A673 (cell line): ENCODE data around the gene UVRAG. TPM values are rescaled to one million over a fixed set of nuclear protein-coding genes. Genes with fewer than 3 reads are reported as not detected.

Experiments used
- BruUV-seq: library from RNA; stranded (reverse); fragments of 400-500 nt; replicated peaks from 2 replicates; lab custom pipeline; 2021; lab: Mats Ljungman, UMichigan
- CTCF ChIA-PET: fragments of 300-600 bp; sonication (Branson Sonifier 250); formaldehyde crosslinking; loops from one replicate; lab custom pipeline; 2022; ENCODE audit warnings: antibody characterized with exemption; lab: Charles Lee
- POLR2A ChIA-PET: fragments of 300-600 bp; sonication (Branson Sonifier 250); formaldehyde crosslinking; loops from one replicate; lab custom pipeline; 2022; ENCODE audit warnings: antibody characterized with exemption; ENCODE audit not compliant: low non-redundant PET; lab: Charles Lee
- DNase-seq: peaks from one replicate; pipeline ENCODE4 v3.0.0-alpha.2; 2015; ENCODE audit warnings: low spot score
- H3K27ac ChIP-seq: fragments of 200-600 bp; sonication (generic); 2 replicates; pipeline ENCODE4 v1.5.1; 2016; ENCODE audit warnings: mixed run types, low read depth, mild to moderate bottlenecking, mixed read lengths, antibody characterized with exemption, low read length; ENCODE audit not compliant: poor library complexity, severe bottlenecking
- H3K27me3 ChIP-seq: fragments of 200-600 bp; sonication (generic); replicated peaks from 2 replicates; pipeline ENCODE4 v1.6.1; 2017; ENCODE audit warnings: mixed run types, low read depth, mild to moderate bottlenecking, mixed read lengths, antibody characterized with exemption, low read length; ENCODE audit not compliant: insufficient read depth, poor library complexity
- H3K36me3 ChIP-seq: fragments of 200-600 bp; sonication (generic); 2 replicates; pipeline ENCODE4 v1.6.1; 2016; ENCODE audit warnings: mixed run types, mild to moderate bottlenecking, mixed read lengths, antibody characterized with exemption, low read length; ENCODE audit not compliant: insufficient read depth, poor library complexity, severe bottlenecking
- H3K4me1 ChIP-seq: fragments of 200-600 bp; sonication (generic); 2 replicates; pipeline ENCODE4 v1.6.1; 2017; ENCODE audit warnings: mixed run types, mild to moderate bottlenecking, mixed read lengths, antibody characterized with exemption, low read length; ENCODE audit not compliant: insufficient read depth, poor library complexity, severe bottlenecking
- H3K4me3 ChIP-seq: fragments of 200-600 bp; sonication (generic); 2 replicates; pipeline ENCODE4 v1.5.1; 2016; ENCODE audit warnings: low read depth, mixed run types, mild to moderate bottlenecking, mixed read lengths, low read length; ENCODE audit not compliant: poor library complexity, severe bottlenecking
- H3K9me3 ChIP-seq: fragments of 200-600 bp; sonication (generic); 2 replicates; pipeline ENCODE4 v1.6.1; 2016; ENCODE audit warnings: mixed run types, low read depth, mild to moderate bottlenecking, mixed read lengths, antibody characterized with exemption, low read length; ENCODE audit not compliant: poor library complexity, severe bottlenecking
- CTCF ChIP-seq: fragments of 300-800, 200-600 bp; sonication (generic); conservative IDR thresholded peaks from 2 replicates; pipeline ENCODE4 v1.5.1; 2017; ENCODE audit warnings: low read depth, mild to moderate bottlenecking, antibody characterized with exemption, low read length, moderate library complexity, mixed read lengths
- EZH2 ChIP-seq: fragments of 200-600 bp; sonication (generic); IDR thresholded peaks from 2 replicates; pipeline ENCODE4 v1.6.1; 2017; ENCODE audit warnings: borderline replicate concordance, low read depth, mild to moderate bottlenecking, mixed read lengths, antibody characterized with exemption, low read length; ENCODE audit not compliant: poor library complexity, severe bottlenecking
- intact Hi-C: fragments of 100-400 bp; cut with micrococcal nuclease; formaldehyde crosslinking; loops from one replicate; pipeline ENCODE4 v1.10.0; 2022; ENCODE audit not compliant: unreplicated experiment
- total RNA-seq: library from RNA; stranded (reverse); gene quantifications from 2 replicates; pipeline ENCODE4 v1.2.3, GENCODE V29; 2021

The UVRAG gene
- total RNA-seq, 1 experiment from 2014 or later: 21.1 TPM

- intact Hi-C loops: no loop called here
- H3K4me1 ChIP-seq: peaks cover 10% of the 10 kb centered on the region
- no TSS peak for BruUV-seq
- H3K27me3 ChIP-seq: no peaks in the 10 kb centered on the region
- ChIA-PET POLR2A (no interaction called here), CTCF (no interaction called here)
- no peak overlapping the region for H3K4me3 ChIP-seq
- DNase-seq: no peak
- no peak for TF ChIP-seq CTCF
- no peak for TF ChIP-seq EZH2
- H3K9me3 ChIP-seq: no peaks in the 10 kb centered on the region
- H3K36me3 ChIP-seq: no peaks in the 10 kb centered on the region
- H3K27ac ChIP-seq: no peak overlapping the region
Measured at GRCh38 chr11:76025817-76026216, 210.8 kb downstream of the UVRAG start.

GRCh38 chr11:76026281-76026680 lies 211.3 kb downstream of the UVRAG start:
- H3K36me3 ChIP-seq: no peaks in the 10 kb centered on the region
- H3K27me3 ChIP-seq: no peaks in the 10 kb centered on the region
- no peak overlapping the region for H3K27ac ChIP-seq
- CTCF ChIA-PET: no interaction called here
- no TSS peak for BruUV-seq
- no peak for DNase-seq
- POLR2A ChIA-PET: no interaction called here
- H3K9me3 ChIP-seq: no peaks in the 10 kb centered on the region
- H3K4me1 ChIP-seq: peaks cover 14% of the 10 kb centered on the region
- H3K4me3 ChIP-seq: no peak overlapping the region
- intact Hi-C loops: no loop called here
- TF ChIP-seq CTCF (no peak), EZH2 (no peak)

- H3K36me3 ChIP-seq: no peaks in the 10 kb centered on the region
- ChIA-PET POLR2A (no interaction called here), CTCF (no interaction called here)
- TF ChIP-seq EZH2 (no peak), CTCF (no peak)
- no peaks in the 10 kb centered on the region for H3K9me3 ChIP-seq
- H3K4me1 ChIP-seq: peaks cover 15% of the 10 kb centered on the region
- no peak overlapping the region for H3K27ac ChIP-seq
- BruUV-seq: no TSS peak
- H3K4me3 ChIP-seq: no peak overlapping the region
- no peak for DNase-seq
- H3K27me3 ChIP-seq: no peaks in the 10 kb centered on the region
- intact Hi-C loops: no loop called here
Measured at GRCh38 chr11:76026862-76027261, 211.9 kb downstream of the UVRAG start.
